ENCODE measurements around the gene WDR43.

DNA sequence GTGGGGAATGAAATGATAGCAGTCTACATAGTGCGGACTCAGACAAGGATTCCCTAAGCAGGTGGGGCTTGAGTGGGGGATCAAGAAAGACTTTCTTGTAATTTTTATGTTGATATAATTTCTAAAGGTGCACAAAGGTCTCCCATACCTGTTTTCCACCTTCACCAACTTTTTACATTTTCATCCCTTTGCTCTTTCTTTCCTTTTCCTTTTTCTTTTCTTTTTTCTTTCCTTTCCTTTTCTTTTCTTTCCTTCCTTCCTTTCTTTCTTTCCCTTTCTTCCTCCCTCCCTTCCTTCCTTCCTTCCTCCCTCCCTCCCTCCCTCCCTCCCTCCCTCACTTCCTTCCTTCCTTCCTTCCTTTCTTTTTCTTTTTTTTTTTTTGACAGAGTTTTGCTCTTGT is 14.3 kb upstream of the WDR43 start:
- TF ChIP-seq NR1H2 (CRISPR knock-in tag; IDR thresholded peaks at IDR 0.05) = no peak
- TF ChIP-seq, protein P1, sequence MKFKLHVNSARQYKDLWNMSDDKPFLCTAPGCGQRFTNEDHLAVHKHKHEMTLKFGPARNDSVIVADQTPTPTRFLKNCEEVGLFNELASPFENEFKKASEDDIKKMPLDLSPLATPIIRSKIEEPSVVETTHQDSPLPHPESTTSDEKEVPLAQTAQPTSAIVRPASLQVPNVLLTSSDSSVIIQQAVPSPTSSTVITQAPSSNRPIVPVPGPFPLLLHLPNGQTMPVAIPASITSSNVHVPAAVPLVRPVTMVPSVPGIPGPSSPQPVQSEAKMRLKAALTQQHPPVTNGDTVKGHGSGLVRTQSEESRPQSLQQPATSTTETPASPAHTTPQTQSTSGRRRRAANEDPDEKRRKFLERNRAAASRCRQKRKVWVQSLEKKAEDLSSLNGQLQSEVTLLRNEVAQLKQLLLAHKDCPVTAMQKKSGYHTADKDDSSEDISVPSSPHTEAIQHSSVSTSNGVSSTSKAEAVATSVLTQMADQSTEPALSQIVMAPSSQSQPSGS (CRISPR knock-in tag; IDR thresholded peaks at IDR 0.05; ENCODE audit: borderline replicate concordance, low read depth) = no peak
- no peak for TF ChIP-seq GRHL2 (CRISPR knock-in tag; IDR thresholded peaks at IDR 0.05; ENCODE audit: insufficient replicate concordance, severe bottlenecking)

All from WTC11 (cell line).